ENCODE data around the gene TRMT1L.

- TF ChIP-seq EP300 (IDR thresholded peaks at IDR 0.05; ENCODE audit: borderline replicate concordance in 1 of 2, control insufficient read depth in 1 of 2, low read depth in 2 of 2, low read length in 2 of 2) (no peak), CTCF (IDR thresholded peaks at IDR 0.05 in 2 of 3, conservative IDR thresholded peaks at IDR 0.05 in 1 of 3; ENCODE audit: control insufficient read depth in 2 of 3, extremely low read depth in 1 of 3, insufficient read depth in 1 of 3, low read depth in 3 of 3, low read length in 3 of 3) (no peak), YY1 (IDR thresholded peaks at IDR 0.05; ENCODE audit: low read depth, low read length) (no peak), ZZZ3 (IDR thresholded peaks at IDR 0.05; ENCODE audit: control insufficient read depth, insufficient read length, low read depth) (no peak), SMAD5 (IDR thresholded peaks at IDR 0.05; ENCODE audit: low read depth) (no peak)
Observed at GRCh38 chr1:185075476-185075875, 81.3 kb downstream of the TRMT1L start.
